Right atrium auricular region (tissue), 2 donors: Measurements from ENCODE around the gene PSMB11. TPM values are rescaled to one million over a fixed set of nuclear protein-coding genes. Genes with fewer than 3 reads are reported as not detected.

Experiments used
- DNase-seq: peaks from one replicate; pipeline ENCODE4 v3.0.0-alpha.2; 2019; ENCODE audit warnings: low spot score
- H3K27ac ChIP-seq, 2 donors: fragments of 200-600 bp; sonication (generic); 1 replicate in 1 of 2; 2 replicates in 1 of 2; pipeline ENCODE4 v1.5.1; 2016 to 2019
- H3K27me3 ChIP-seq, 2 donors: fragments of 200-600 bp; sonication (generic); one replicate each; pipeline versions ENCODE4 v1.5.1 to v1.6.0; 2017 to 2019
- H3K36me3 ChIP-seq: fragments of 200-600 bp; sonication (generic); one replicate; pipeline ENCODE4 v1.5.1; 2016
- H3K4me1 ChIP-seq, 2 donors: fragments of 200-600 bp; sonication (generic); one replicate each; pipeline versions ENCODE4 v1.5.1 to v1.6.0; 2017 to 2019
- H3K4me3 ChIP-seq, 2 donors: fragments of 200-600 bp; sonication (generic); 1 replicate in 1 of 2; 2 replicates in 1 of 2; pipeline ENCODE4 v1.5.1; 2017 to 2019; ENCODE audit warnings: mild to moderate bottlenecking in 1 of 2, moderate library complexity in 1 of 2
- H3K9me3 ChIP-seq, 2 donors: fragments of 200-600 bp; sonication (generic); one replicate each; pipeline ENCODE4 v1.5.1; 2019
- total RNA-seq, 2 donors: library from RNA; depleted of rRNA; stranded (reverse); fragments of >200 nt; gene quantifications; one replicate each; pipeline ENCODE4 v1.1.0, GENCODE V29; 2016
- TF ChIP-seq, protein P1 (sequence below), 2 donors: fragments of 200-600 bp; sonication (generic); IDR thresholded peaks; one replicate each; pipeline ENCODE4 v1.5.1; 2019; ENCODE audit warnings: antibody characterized with exemption in 2 of 2

The PSMB11 gene
- total RNA-seq, 2 donors from 2014 or later: not detected

DNA sequence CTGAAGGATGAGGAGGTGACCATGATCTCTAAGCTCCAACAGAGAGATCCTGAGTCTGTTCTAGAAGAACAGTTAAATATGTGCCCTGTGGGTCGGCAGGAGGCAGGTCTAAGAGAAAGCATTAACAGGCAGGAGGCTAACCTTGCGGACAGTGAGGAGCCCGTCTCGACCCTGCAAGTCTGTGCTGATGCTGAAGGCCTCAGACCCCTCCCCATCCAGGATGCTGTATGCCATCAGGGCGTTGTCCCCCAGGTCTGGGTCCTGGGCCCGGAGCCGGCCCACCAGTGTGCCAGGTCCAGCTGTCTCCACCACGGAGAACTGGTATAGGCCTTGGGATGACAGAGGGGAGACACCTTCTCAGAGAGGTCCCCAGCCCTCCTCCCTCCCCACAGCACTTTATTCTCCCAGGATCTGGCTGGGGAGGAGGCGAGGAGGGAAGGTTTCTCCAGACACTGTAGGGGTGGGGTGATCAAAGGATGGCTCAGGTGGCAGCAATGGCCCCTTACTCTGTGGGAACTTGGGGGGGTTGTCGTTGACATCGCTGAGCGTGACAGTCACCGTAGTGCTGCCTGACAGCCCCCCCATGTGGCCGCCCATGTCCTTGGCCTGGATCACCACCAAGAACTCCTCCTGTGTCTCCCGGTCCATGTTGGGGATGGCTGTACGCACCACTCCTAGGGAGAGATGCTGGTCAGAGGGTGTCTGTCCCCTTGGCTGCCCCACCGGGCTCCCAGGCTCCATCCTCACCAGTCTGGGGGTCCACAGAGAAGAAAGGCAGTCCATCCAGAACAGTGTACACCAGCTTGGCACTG lies 12.2 kb downstream of the PSMB11 start:
- TF ChIP-seq, protein P1, sequence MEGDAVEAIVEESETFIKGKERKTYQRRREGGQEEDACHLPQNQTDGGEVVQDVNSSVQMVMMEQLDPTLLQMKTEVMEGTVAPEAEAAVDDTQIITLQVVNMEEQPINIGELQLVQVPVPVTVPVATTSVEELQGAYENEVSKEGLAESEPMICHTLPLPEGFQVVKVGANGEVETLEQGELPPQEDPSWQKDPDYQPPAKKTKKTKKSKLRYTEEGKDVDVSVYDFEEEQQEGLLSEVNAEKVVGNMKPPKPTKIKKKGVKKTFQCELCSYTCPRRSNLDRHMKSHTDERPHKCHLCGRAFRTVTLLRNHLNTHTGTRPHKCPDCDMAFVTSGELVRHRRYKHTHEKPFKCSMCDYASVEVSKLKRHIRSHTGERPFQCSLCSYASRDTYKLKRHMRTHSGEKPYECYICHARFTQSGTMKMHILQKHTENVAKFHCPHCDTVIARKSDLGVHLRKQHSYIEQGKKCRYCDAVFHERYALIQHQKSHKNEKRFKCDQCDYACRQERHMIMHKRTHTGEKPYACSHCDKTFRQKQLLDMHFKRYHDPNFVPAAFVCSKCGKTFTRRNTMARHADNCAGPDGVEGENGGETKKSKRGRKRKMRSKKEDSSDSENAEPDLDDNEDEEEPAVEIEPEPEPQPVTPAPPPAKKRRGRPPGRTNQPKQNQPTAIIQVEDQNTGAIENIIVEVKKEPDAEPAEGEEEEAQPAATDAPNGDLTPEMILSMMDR (IDR thresholded peaks at IDR 0.05): peak in 1 of 2 donors; percentile 48
- H3K27me3 ChIP-seq: no peaks in the 10 kb centered on the region

DNA sequence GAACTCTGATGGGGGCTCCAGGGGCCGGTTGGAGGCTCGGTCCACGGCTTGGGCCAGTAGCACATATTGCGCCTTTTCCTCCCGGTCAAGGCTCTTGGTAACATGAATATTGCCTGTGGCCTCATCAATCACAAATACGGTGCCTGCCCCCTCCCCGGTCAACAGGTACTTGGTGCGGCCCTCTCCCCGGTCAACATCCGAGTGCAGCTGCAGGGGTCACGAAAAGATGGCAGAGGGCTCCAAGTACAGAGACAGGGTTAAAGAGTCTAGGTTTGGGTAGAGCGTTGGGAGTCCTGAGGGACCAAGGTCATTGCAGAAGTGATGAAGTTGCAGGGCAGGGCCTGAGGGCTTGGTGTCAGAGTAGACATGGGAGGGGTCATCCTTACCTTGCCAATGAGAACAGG lies 13.1 kb downstream of the PSMB11 start:
- Histone ChIP-seq H3K27ac (no peak overlapping the region), H3K27me3 (no peaks in the 10 kb centered on the region), H3K36me3 (peaks cover 18% of the 10 kb centered on the region), H3K9me3 (no peaks in the 10 kb centered on the region), H3K4me3 (no peak overlapping the region), H3K4me1 (peaks cover 0 to 19% of the 10 kb centered on the region in 2 donors)
- TF ChIP-seq, protein P1 (IDR thresholded peaks at IDR 0.05): no peak
- no peak for DNase-seq

More for the DNA sequence above, 12.2 kb downstream of the PSMB11 start:
- no peak overlapping the region for H3K27ac ChIP-seq
- no peak overlapping the region for H3K4me3 ChIP-seq
- H3K4me1 ChIP-seq: peaks cover 0 to 19% of the 10 kb centered on the region in 2 donors
- H3K9me3 ChIP-seq: no peaks in the 10 kb centered on the region
- H3K36me3 ChIP-seq: peaks cover 8% of the 10 kb centered on the region
- DNase-seq: no peak

DNA sequence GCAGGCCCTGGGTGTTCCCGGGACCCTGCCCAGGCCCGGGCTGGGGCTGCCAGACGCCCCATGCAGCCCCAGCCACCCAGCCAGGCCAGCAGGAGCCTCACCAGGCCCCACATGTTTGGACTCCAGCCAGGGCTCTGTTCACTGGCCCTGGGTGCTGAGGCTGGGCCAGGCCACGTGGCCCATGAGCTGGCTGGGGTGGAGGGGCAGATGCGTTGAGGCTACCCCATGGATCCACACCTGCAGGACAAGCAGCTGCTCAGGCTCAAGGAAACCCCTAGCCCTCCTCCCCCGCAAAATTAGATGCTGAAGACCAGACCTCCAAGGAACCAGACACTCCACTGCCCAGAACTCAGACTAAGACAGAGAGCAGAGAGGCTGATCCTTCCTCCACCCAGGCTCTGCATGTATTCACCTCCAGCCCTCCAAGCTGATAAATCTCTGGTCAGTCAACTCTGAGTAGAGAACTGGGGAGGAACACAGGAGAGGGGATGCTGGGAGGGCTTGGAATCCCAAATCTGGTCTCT lies 13.7 kb downstream of the PSMB11 start:
- no peaks in the 10 kb centered on the region for H3K9me3 ChIP-seq
- TF ChIP-seq, protein P1 (IDR thresholded peaks at IDR 0.05): no peak
- H3K4me1 ChIP-seq: peaks cover 0 to 19% of the 10 kb centered on the region in 2 donors
- no peak overlapping the region for H3K27ac ChIP-seq
- peaks cover 23% of the 10 kb centered on the region for H3K36me3 ChIP-seq
- no peak for DNase-seq
- H3K4me3 ChIP-seq: no peak overlapping the region
- no peaks in the 10 kb centered on the region for H3K27me3 ChIP-seq

DNA sequence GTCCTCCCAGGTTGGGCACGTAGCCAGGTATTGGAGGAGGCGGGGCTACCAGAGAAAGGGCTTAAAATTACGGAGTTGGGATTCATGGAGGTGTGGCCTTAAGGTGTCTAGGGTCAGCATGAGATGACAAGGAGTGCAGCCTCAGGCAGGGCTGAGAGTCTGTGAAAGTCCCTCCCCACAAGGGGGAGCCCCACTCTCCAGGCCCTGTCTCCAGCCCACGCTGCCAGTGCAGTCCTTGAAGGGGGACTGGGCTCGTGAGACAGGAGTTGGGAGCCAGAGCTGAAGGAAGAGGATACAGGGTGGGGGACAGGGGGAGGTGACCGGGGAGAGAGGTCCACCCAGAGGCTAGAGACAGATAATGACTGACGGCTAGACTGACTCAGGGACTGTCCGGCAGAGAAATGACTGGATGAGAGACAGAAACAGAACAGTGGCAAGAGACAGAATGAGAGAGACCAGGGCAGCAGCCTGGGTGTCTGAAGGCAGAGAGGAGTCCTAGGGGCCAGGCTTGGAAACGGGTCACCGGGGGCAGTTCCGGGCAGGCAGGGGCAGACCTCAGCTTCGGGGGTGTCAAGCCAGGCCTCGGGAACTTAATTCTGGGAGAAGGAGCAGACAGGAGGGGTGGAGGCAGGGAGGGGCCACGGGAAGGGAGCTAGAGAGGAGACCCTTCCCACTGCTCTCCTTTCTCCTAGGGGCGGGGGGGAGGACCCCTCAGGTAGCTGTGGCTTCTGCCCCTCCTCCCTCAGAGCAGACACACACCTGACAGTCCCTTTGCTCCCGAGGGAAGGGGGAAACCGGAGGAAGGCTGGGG lies 14.3 kb downstream of the PSMB11 start:
- no peaks in the 10 kb centered on the region for H3K9me3 ChIP-seq
- H3K36me3 ChIP-seq: peaks cover 30% of the 10 kb centered on the region
- TF ChIP-seq, protein P1 (IDR thresholded peaks at IDR 0.05): peak; percentile 36 to 75
- DNase-seq: peak; percentile 69
- H3K27me3 ChIP-seq: no peaks in the 10 kb centered on the region
- peaks cover 0 to 19% of the 10 kb centered on the region in 2 donors for H3K4me1 ChIP-seq
- peak overlapping the region in 1 of 2 donors; percentile 73 for H3K4me3 ChIP-seq
- H3K27ac ChIP-seq: no peak overlapping the region

DNA sequence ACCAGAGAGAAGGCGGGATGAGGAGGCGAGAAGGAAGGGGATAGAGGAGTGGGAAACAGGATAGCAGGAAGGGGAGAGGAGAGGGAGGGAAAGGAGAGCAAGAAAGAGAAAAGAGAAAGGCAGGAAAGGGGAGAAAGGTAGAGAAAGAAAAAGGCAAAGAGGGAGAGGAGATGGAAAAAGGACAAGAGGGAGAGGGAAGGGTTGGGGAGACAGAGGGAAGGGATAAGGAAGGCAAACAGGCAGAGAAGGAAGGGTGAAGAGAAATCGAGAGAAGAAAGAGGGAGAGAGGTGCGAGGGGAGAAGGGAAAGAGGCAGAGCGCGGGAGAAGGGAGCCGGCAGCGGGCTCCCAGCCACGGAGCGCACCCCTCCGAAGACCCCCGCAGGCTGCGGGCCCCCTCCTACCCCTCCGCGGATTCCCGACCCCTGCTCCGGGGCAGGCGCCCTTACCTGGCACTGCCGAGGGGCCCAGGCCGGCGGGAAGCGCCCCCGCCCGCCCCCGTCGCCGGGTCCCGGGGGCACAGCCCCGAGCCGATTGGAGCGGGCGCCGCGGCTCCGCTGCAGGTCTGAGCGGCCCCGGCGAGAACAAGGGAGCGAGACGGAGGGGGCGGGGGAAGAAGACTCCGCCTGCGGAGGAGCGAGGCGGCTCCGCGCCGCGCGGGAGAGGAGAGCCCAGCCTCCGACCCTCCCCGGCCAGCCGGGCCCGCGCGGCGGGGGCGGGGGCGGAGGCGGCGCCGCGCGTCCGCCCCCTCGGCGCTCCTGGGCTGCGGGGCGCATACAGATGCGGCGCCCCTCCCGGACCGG lies 15.1 kb downstream of the PSMB11 start, which contains the start of gene CDH24:
TSS of gene CDH24 (minus strand) at position 565 of the 801 bp plus-strand sequence. CDS start 1,787 bp downstream, outside the sequence.
- TF ChIP-seq, protein P1 (IDR thresholded peaks at IDR 0.05): no peak
- H3K9me3 ChIP-seq: no peaks in the 10 kb centered on the region
- peak within 1 kb of the TSS; percentile 55 to 69 for H3K27ac ChIP-seq
- no peaks in the 10 kb centered on the region for H3K27me3 ChIP-seq
- peaks cover 0 to 23% of the 10 kb centered on the region in 2 donors for H3K4me1 ChIP-seq
- H3K36me3 ChIP-seq: peaks cover 36% of the 10 kb centered on the region
- DNase-seq: no peak
- peak within 1 kb of the TSS; percentile 61 to 73 for H3K4me3 ChIP-seq
